HepG2 (cell line): ENCODE results near the gene FSIP1. TPM values are rescaled to one million over a fixed set of nuclear protein-coding genes. Genes with fewer than 3 reads are reported as not detected.

ENCODE experiments used
- EHMT2 ChIP-seq: fragments of 200-600 bp; sonication (generic); IDR thresholded peaks from 2 replicates; pipeline ENCODE4 v1.7.0; 2017; ENCODE audit warnings: antibody characterized with exemption, low read depth, low read length, borderline replicate concordance
- FOXK1 ChIP-seq: sonication (generic); formaldehyde crosslinking; IDR thresholded peaks from 2 replicates; pipeline ENCODE4 v1.4.0; 2020; ENCODE audit warnings: low read depth, missing genetic modification reagents, borderline replicate concordance
- MEF2D ChIP-seq: sonication (generic); formaldehyde crosslinking; IDR thresholded peaks from 2 replicates; pipeline ENCODE4 v1.5.1; 2020; ENCODE audit warnings: mild to moderate bottlenecking, missing genetic modification reagents
- NR2F1 ChIP-seq, 2 experiments: fragments of 450-650 bp in 1 of 2; formaldehyde crosslinking in 1 of 2; IDR thresholded peaks; 2 replicates each; pipeline versions ENCODE4 v1.5.0 to v1.6.1; 2016 to 2020; ENCODE audit warnings: mild to moderate bottlenecking in 1 of 2, missing compliant biosample characterization in 1 of 2, missing genetic modification reagents in 1 of 2, moderate library complexity in 1 of 2
- SRY ChIP-seq: sonication (generic); formaldehyde crosslinking; IDR thresholded peaks from 2 replicates; pipeline ENCODE4 v1.8.0; 2022; ENCODE audit warnings: mild to moderate bottlenecking, missing genetic modification reagents
- STAT5B ChIP-seq: sonication (generic); formaldehyde crosslinking; IDR thresholded peaks from 2 replicates; pipeline ENCODE4 v1.4.0; 2020; ENCODE audit warnings: missing genetic modification reagents
- polyA plus RNA-seq, 8 experiments: library from polyadenylated mRNA; depleted of rRNA in 3 of 8; stranded (reverse) in 7 of 8; unstranded in 1 of 8; fragments of >200 nt; fragmentation: Illumina TruSeq in 4 of 8; extraction: Trizol in 4 of 8; gene quantifications; 2 replicates each; pipeline versions ENCODE4 v1.2.1 to v1.2.3, GENCODE V29; 2011 to 2016; ENCODE audit warnings: low read depth in 4 of 8, missing spikeins in 1 of 8, mixed read lengths in 1 of 8; ENCODE audit not compliant: insufficient read depth in 1 of 8
- total RNA-seq, 5 experiments: library from RNA; depleted of rRNA; stranded (reverse); fragments of >200 nt; fragmentation: Illumina TruSeq; extraction: Trizol; gene quantifications; 2 replicates each; pipeline ENCODE4 v1.2.3, GENCODE V29; 2016; ENCODE audit warnings: low read depth in 1 of 5
- TF ChIP-seq, protein P1 (sequence below): sonication (generic); formaldehyde crosslinking; conservative IDR thresholded peaks from 2 replicates; pipeline ENCODE4 v1.4.0; 2020; ENCODE audit warnings: mild to moderate bottlenecking, missing genetic modification reagents, moderate library complexity
- TF ChIP-seq, protein P2 (sequence below): sonication (generic); formaldehyde crosslinking; conservative IDR thresholded peaks from 2 replicates; pipeline ENCODE4 v1.8.1; 2023; ENCODE audit warnings: missing genetic modification reagents
- TF ChIP-seq, protein P3 (sequence below): sonication (generic); formaldehyde crosslinking; IDR thresholded peaks from 2 replicates; pipeline ENCODE4 v1.4.0; 2020; ENCODE audit warnings: mild to moderate bottlenecking, missing genetic modification reagents
- TF ChIP-seq, protein P4 (sequence below): sonication (generic); formaldehyde crosslinking; IDR thresholded peaks from 2 replicates; pipeline ENCODE4 v1.5.0; 2020; ENCODE audit warnings: mild to moderate bottlenecking, missing genetic modification reagents
- TF ChIP-seq, protein P5 (sequence below): sonication (generic); formaldehyde crosslinking; IDR thresholded peaks from 2 replicates; pipeline ENCODE4 v1.5.1; 2020; ENCODE audit warnings: missing genetic modification reagents, mild to moderate bottlenecking, borderline replicate concordance
- TF ChIP-seq, protein P6 (sequence below): fragments of 450-650 bp; IDR thresholded peaks from 2 replicates; pipeline ENCODE4 v1.6.1; 2017; ENCODE audit warnings: mild to moderate bottlenecking
- TF ChIP-seq, protein P7 (sequence below): fragments of 450-650 bp; IDR thresholded peaks from 2 replicates; pipeline ENCODE4 v1.6.1; 2017
- TF ChIP-seq, protein P8 (sequence below): sonication (generic); formaldehyde crosslinking; IDR thresholded peaks from 2 replicates; pipeline ENCODE4 v1.8.0; 2022; ENCODE audit warnings: low read depth, missing genetic modification reagents

The FSIP1 gene
- total and polyA plus RNA-seq, 2 of the 13 experiments (the other 11 are each of a cell fraction or from before 2014, with no cell fraction given), result 0.18 TPM; not detected in 1

DNA sequence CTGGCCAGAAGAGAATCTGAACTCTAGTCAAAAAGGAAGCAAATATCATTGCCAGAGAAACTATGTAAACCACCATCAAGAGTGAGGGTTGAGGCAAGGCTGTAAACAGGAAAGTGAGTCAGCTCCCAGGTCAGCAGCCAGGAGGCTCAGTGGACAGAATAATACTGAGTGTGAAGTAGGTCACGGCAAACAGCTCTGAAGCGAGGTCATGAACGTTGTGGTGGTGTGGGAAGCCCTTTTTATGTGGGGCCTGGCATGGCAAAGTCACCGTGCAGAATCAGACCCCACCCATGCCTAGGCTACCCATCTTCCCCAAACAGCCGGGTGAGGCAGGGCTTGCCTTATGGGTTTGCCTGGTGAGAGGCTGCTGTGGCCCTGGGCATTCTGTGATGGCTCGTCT, 157.8 kb downstream of the FSIP1 start (continued):
- TF ChIP-seq NR2F1 (CRISPR knock-in tag; IDR thresholded peaks at IDR 0.05), result peak in 1 of 2 experiments; percentile 45; a peak in 1 of 4 replicates
- TF ChIP-seq, protein P1, sequence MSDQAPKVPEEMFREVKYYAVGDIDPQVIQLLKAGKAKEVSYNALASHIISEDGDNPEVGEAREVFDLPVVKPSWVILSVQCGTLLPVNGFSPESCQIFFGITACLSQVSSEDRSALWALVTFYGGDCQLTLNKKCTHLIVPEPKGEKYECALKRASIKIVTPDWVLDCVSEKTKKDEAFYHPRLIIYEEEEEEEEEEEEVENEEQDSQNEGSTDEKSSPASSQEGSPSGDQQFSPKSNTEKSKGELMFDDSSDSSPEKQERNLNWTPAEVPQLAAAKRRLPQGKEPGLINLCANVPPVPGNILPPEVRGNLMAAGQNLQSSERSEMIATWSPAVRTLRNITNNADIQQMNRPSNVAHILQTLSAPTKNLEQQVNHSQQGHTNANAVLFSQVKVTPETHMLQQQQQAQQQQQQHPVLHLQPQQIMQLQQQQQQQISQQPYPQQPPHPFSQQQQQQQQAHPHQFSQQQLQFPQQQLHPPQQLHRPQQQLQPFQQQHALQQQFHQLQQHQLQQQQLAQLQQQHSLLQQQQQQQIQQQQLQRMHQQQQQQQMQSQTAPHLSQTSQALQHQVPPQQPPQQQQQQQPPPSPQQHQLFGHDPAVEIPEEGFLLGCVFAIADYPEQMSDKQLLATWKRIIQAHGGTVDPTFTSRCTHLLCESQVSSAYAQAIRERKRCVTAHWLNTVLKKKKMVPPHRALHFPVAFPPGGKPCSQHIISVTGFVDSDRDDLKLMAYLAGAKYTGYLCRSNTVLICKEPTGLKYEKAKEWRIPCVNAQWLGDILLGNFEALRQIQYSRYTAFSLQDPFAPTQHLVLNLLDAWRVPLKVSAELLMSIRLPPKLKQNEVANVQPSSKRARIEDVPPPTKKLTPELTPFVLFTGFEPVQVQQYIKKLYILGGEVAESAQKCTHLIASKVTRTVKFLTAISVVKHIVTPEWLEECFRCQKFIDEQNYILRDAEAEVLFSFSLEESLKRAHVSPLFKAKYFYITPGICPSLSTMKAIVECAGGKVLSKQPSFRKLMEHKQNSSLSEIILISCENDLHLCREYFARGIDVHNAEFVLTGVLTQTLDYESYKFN (CRISPR knock-in tag), result peak; percentile 44; the same call in 1 of the 2 replicates
- TF ChIP-seq EHMT2, result no peak
- TF ChIP-seq, protein P2, sequence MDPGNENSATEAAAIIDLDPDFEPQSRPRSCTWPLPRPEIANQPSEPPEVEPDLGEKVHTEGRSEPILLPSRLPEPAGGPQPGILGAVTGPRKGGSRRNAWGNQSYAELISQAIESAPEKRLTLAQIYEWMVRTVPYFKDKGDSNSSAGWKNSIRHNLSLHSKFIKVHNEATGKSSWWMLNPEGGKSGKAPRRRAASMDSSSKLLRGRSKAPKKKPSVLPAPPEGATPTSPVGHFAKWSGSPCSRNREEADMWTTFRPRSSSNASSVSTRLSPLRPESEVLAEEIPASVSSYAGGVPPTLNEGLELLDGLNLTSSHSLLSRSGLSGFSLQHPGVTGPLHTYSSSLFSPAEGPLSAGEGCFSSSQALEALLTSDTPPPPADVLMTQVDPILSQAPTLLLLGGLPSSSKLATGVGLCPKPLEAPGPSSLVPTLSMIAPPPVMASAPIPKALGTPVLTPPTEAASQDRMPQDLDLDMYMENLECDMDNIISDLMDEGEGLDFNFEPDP (CRISPR knock-in tag), result no peak
- TF ChIP-seq, protein P3, sequence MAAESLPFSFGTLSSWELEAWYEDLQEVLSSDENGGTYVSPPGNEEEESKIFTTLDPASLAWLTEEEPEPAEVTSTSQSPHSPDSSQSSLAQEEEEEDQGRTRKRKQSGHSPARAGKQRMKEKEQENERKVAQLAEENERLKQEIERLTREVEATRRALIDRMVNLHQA (CRISPR knock-in tag), result no peak
- TF ChIP-seq, protein P4, sequence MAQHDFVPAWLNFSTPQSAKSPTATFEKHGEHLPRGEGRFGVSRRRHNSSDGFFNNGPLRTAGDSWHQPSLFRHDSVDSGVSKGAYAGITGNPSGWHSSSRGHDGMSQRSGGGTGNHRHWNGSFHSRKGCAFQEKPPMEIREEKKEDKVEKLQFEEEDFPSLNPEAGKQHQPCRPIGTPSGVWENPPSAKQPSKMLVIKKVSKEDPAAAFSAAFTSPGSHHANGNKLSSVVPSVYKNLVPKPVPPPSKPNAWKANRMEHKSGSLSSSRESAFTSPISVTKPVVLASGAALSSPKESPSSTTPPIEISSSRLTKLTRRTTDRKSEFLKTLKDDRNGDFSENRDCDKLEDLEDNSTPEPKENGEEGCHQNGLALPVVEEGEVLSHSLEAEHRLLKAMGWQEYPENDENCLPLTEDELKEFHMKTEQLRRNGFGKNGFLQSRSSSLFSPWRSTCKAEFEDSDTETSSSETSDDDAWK, result no peak
- TF ChIP-seq, protein P5, sequence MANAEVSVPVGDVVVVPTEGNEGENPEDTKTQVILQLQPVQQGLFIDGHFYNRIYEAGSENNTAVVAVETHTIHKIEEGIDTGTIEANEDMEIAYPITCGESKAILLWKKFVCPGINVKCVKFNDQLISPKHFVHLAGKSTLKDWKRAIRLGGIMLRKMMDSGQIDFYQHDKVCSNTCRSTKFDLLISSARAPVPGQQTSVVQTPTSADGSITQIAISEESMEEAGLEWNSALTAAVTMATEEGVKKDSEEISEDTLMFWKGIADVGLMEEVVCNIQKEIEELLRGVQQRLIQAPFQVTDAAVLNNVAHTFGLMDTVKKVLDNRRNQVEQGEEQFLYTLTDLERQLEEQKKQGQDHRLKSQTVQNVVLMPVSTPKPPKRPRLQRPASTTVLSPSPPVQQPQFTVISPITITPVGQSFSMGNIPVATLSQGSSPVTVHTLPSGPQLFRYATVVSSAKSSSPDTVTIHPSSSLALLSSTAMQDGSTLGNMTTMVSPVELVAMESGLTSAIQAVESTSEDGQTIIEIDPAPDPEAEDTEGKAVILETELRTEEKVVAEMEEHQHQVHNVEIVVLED (CRISPR knock-in tag), result no peak
- TF ChIP-seq STAT5B, result no peak
- TF ChIP-seq MEF2D, result no peak
- TF ChIP-seq, protein P6, sequence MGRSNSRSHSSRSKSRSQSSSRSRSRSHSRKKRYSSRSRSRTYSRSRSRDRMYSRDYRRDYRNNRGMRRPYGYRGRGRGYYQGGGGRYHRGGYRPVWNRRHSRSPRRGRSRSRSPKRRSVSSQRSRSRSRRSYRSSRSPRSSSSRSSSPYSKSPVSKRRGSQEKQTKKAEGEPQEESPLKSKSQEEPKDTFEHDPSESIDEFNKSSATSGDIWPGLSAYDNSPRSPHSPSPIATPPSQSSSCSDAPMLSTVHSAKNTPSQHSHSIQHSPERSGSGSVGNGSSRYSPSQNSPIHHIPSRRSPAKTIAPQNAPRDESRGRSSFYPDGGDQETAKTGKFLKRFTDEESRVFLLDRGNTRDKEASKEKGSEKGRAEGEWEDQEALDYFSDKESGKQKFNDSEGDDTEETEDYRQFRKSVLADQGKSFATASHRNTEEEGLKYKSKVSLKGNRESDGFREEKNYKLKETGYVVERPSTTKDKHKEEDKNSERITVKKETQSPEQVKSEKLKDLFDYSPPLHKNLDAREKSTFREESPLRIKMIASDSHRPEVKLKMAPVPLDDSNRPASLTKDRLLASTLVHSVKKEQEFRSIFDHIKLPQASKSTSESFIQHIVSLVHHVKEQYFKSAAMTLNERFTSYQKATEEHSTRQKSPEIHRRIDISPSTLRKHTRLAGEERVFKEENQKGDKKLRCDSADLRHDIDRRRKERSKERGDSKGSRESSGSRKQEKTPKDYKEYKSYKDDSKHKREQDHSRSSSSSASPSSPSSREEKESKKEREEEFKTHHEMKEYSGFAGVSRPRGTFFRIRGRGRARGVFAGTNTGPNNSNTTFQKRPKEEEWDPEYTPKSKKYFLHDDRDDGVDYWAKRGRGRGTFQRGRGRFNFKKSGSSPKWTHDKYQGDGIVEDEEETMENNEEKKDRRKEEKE, result no peak
- TF ChIP-seq FOXK1, result peak; percentile 31; the same call in 1 of the 2 replicates
- TF ChIP-seq, protein P7, sequence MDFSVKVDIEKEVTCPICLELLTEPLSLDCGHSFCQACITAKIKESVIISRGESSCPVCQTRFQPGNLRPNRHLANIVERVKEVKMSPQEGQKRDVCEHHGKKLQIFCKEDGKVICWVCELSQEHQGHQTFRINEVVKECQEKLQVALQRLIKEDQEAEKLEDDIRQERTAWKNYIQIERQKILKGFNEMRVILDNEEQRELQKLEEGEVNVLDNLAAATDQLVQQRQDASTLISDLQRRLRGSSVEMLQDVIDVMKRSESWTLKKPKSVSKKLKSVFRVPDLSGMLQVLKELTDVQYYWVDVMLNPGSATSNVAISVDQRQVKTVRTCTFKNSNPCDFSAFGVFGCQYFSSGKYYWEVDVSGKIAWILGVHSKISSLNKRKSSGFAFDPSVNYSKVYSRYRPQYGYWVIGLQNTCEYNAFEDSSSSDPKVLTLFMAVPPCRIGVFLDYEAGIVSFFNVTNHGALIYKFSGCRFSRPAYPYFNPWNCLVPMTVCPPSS, result no peak
- TF ChIP-seq SRY (CRISPR knock-in tag), result no peak
- TF ChIP-seq, protein P8, sequence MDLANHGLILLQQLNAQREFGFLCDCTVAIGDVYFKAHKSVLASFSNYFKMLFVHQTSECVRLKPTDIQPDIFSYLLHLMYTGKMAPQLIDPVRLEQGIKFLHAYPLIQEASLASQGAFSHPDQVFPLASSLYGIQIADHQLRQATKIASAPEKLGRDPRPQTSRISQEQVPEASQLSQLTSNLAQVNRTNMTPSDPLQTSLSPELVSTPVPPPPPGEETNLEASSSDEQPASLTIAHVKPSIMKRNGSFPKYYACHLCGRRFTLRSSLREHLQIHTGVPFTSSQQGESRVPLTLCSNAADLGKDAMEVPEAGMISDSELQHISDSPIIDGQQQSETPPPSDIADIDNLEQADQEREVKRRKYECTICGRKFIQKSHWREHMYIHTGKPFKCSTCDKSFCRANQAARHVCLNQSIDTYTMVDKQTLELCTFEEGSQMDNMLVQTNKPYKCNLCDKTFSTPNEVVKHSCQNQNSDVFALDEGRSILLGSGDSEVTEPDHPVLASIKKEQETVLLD (CRISPR knock-in tag), result no peak
